RWPE2 (cell line): ENCODE data around the gene MMP12.

Source experiments
- ATAC-seq: fragments of 200-7000 bp; cut with Tn5 transposase; 3 replicates; pipeline ENCODE4 v1.9.1; 2021; ENCODE audit warnings: low read depth
- DNase-seq: peaks from one replicate; pipeline ENCODE4 v3.0.0-alpha.2; 2020; ENCODE audit warnings: low spot score
- H3K27ac ChIP-seq: fragments of 450-650 bp; 2 replicates; pipeline ENCODE4 v1.5.1; 2017; ENCODE audit warnings: mild to moderate bottlenecking; ENCODE audit not compliant: poor library complexity, severe bottlenecking
- H3K27me3 ChIP-seq: fragments of 250-450 bp; sonication (Bioruptor Pico); 2 replicates; pipeline ENCODE4 v1.5.1; 2021; ENCODE audit warnings: mild to moderate bottlenecking, moderate library complexity; ENCODE audit not compliant: insufficient read depth, poor library complexity, severe bottlenecking
- H3K36me3 ChIP-seq: fragments of 250-450 bp; sonication (Bioruptor Pico); 2 replicates; pipeline ENCODE4 v1.5.1; 2020; ENCODE audit warnings: low read depth, mild to moderate bottlenecking, moderate library complexity
- H3K4me1 ChIP-seq: fragments of 250-450 bp; sonication (Bioruptor Pico); 2 replicates; pipeline ENCODE4 v1.5.1; 2021; ENCODE audit warnings: mild to moderate bottlenecking, moderate library complexity; ENCODE audit not compliant: insufficient read depth, poor library complexity, severe bottlenecking
- H3K4me3 ChIP-seq: fragments of 250-450 bp; sonication (Bioruptor Pico); 2 replicates; pipeline ENCODE4 v1.5.1; 2021; ENCODE audit warnings: mild to moderate bottlenecking, moderate library complexity; ENCODE audit not compliant: severe bottlenecking
- H3K9me3 ChIP-seq: fragments of 250-450 bp; sonication (Bioruptor Pico); 2 replicates; pipeline ENCODE4 v1.5.1; 2021; ENCODE audit warnings: mild to moderate bottlenecking, moderate library complexity; ENCODE audit not compliant: severe bottlenecking
- CTCF ChIP-seq: fragments of 450-650 bp; IDR thresholded peaks from one replicate; pipeline ENCODE4 v1.5.1; 2017; ENCODE audit warnings: mild to moderate bottlenecking, moderate library complexity; ENCODE audit not compliant: poor library complexity, severe bottlenecking

Gene MMP12

GRCh38 chr11:102843489-102843888, 31.3 kb downstream of the MMP12 start, which contains the start of gene MMP3:
Gene MMP3, minus strand, starts transcription at chr11:102843609. Its CDS starts 63 bp downstream, at chr11:102843546.
- Histone ChIP-seq H3K9me3 (no peaks in the 10 kb centered on the region), H3K4me1 (peaks cover 21% of the 10 kb centered on the region), H3K27ac (peak within 1 kb of the TSS; percentile 54), H3K4me3 (no peak within 1 kb of the TSS), H3K36me3 (no peaks in the 10 kb centered on the region), H3K27me3 (no peaks in the 10 kb centered on the region)
- DNase-seq (no peak), ATAC-seq (peak; percentile 78)
- no peak for TF ChIP-seq CTCF

- Histone ChIP-seq H3K27me3 (no peaks in the 10 kb centered on the region), H3K36me3 (no peaks in the 10 kb centered on the region), H3K4me1 (peaks cover 21% of the 10 kb centered on the region), H3K27ac (peak overlapping the region; percentile 54), H3K4me3 (no peak overlapping the region), H3K9me3 (no peaks in the 10 kb centered on the region)
- TF ChIP-seq CTCF: no peak
- no peak for ATAC-seq
- no peak for DNase-seq
These were observed 31.9 kb downstream of the MMP12 start for GRCh38 chr11:102842930-102843329.

- no peak for TF ChIP-seq CTCF
- DNase-seq: no peak
- Histone ChIP-seq H3K27ac (no peak overlapping the region), H3K36me3 (no peaks in the 10 kb centered on the region), H3K27me3 (no peaks in the 10 kb centered on the region), H3K4me3 (no peak overlapping the region), H3K4me1 (peaks cover 26% of the 10 kb centered on the region), H3K9me3 (no peaks in the 10 kb centered on the region)
- no peak for ATAC-seq
These were observed 34.8 kb downstream of the MMP12 start for GRCh38 chr11:102840018-102840417.

GRCh38 chr11:102837646-102838045, 37.1 kb downstream of the MMP12 start:
- DNase-seq (no peak), ATAC-seq (no peak)
- H3K4me3 ChIP-seq: no peak overlapping the region
- H3K27me3 ChIP-seq: no peaks in the 10 kb centered on the region
- TF ChIP-seq CTCF: no peak
- H3K27ac ChIP-seq: no peak overlapping the region
- peaks cover 14% of the 10 kb centered on the region for H3K4me1 ChIP-seq
- no peaks in the 10 kb centered on the region for H3K36me3 ChIP-seq
- no peaks in the 10 kb centered on the region for H3K9me3 ChIP-seq

GRCh38 chr11:102837156-102837555, 37.6 kb downstream of the MMP12 start:
- DNase-seq (no peak), ATAC-seq (no peak)
- no peak for TF ChIP-seq CTCF
- peak overlapping the region; percentile 51 for H3K27ac ChIP-seq
- no peaks in the 10 kb centered on the region for H3K36me3 ChIP-seq
- peaks cover 14% of the 10 kb centered on the region for H3K4me1 ChIP-seq
- no peaks in the 10 kb centered on the region for H3K27me3 ChIP-seq
- H3K9me3 ChIP-seq: no peaks in the 10 kb centered on the region
- no peak overlapping the region for H3K4me3 ChIP-seq
